ENCODE measurements around the gene ADAM23.

- TF ChIP-seq POLR2A (IDR thresholded peaks at IDR 0.05) (no peak), CTCF (IDR thresholded peaks at IDR 0.05) (no peak), POLR2AphosphoS5 (IDR thresholded peaks at IDR 0.05) (no peak)
Measured at GRCh38 chr2:206533977-206534376, 90.6 kb downstream of the ADAM23 start.
